Measurements from ENCODE around the gene KCNH5.

Gene KCNH5

DNA sequence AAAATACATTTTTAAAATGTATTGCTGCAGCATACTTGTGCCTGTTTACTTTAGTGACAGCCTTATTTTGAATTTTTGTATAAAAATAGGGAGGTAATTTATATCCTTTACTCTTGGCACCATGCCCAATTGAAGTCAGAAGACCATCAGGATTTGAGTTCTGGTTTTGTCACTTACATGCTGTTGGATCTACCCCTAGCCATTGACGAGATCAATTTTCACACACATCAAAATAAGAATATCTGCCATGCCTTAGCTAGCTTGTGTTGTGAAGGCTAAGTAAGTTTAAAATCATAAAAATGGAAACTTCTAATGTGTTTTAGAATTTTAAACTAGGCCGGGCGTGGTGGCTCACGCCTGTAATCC lies 381.8 kb downstream of the KCNH5 start:
- no peak for DNase-seq

DNA sequence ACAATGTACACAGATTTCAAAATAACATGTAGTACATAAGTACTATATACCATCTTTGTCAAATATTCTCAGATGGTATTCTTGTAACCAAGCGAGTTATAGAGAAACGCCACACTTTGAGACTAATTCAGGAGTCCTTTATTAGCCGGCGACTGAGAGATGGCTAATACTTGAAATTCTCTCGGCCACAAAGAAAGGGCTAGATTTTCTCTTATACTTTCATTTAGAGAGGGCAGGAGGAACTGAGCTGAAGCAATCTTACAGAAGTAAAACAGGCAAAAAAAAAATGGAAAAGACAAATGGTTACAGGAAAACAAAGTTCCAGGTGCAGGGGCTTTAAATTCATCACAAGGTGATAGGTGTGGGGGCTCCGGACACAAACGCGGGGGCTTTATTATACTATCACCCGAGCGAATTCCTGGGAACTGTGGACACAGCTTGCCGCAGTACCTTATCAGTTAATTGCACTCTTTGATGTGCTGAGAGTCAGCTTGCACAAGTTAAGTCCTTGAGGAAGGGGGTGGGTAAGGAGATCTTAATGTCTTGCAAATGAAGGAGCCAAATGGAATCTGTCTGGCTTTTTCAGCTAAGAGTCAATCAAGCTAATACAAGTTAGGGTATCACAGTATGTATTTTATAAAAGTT lies 382.3 kb downstream of the KCNH5 start:
- DNase-seq = no peak

DNA sequence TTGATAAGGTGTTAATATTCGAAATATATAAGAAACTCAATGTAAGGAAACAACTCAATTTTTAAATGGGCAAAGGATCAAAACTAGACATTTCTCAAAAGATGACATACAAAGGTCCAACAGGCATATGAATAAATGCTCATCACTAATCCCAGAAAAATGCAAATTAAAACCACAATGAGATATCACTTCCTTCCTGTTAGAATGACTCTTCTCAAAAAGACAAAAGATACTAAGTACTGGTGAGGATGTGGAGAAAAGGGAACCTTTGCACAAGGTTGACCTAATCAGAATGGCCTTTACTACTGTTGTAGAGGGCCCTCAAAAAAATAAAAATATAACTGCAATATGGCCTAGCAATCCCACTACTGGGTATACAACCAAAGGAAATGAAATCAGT lies 383.4 kb downstream of the KCNH5 start:
- DNase-seq = no peak

GRCh38 chr14:62658631-62659030 lies 386.6 kb downstream of the KCNH5 start:
- no peak for DNase-seq

- DNase-seq = no peak
Measured at GRCh38 chr14:62657376-62657775, 387.9 kb downstream of the KCNH5 start.

DNA sequence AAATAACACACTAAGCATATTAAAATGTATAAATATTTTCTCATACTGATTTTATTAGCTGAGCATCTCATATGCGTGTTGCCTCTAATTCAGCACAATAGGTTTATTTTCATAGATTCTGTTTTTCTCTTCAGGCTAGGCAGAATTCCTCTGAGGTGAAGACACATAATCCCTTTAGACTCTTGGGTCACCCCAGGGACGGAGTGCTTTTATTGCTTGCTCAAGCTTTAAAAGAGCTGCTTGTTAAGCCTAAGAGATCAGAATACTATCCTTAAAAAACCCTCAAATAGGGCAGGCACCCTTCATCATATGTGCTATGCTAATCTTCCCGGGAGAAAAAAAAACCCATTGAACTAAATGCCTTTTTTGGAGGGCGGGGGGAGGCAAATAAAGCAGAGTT lies 390.1 kb downstream of the KCNH5 start:
- DNase-seq = no peak

DNA sequence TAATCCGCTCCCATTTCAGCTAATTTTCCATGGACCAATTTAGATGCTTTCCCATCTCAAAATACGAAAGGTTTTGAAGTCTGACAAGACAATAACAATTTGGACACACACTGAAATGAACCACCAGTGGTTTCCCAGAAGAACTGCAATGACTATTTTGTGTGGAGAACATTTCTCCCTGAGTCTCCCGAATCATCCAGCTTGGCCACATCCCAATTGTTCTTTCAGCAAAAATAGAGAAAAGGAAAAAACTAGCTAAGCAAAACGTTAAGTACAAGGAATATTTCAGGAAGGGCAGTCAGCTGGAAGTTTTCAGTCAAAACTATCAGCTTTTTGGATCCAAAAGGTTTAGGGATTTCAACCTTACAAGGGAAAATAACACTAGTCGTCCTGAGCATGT lies 390.6 kb downstream of the KCNH5 start:
- no peak for DNase-seq
